K562 (cell line): ENCODE data around the gene NLK. TPM values are rescaled to one million over a fixed set of nuclear protein-coding genes. Genes with fewer than 3 reads are reported as not detected.
A peak's percentile ranks its signal among the peaks of the same experiment; 100 is the strongest.

Source experiments
- ATAC-seq: fragments of 200-7000 bp; cut with Tn5 transposase; 3 replicates; pipeline ENCODE4 v1.9.1; 2020; ENCODE audit warnings: moderate library complexity
- BruUV-seq: library from RNA; stranded (reverse); fragments of 400-500 nt; replicated peaks from 2 replicates; lab custom pipeline; 2021; lab: Mats Ljungman, UMichigan
- CTCF ChIA-PET: fragments of 300-600 bp; formaldehyde crosslinking; extraction: SDS; loops from one replicate; lab custom pipeline; 2021; ENCODE audit warnings: low intra/inter-chr PET ratio; lab: Yijun Ruan, JAX
- POLR2A ChIA-PET: fragments of 300-600, 350-650 bp; sonication (Branson Sonifier 250); formaldehyde crosslinking; extraction: SDS; loops from one replicate; lab custom pipeline; 2021; ENCODE audit warnings: antibody characterized with exemption, inconsistent platforms; lab: Yijun Ruan, JAX
- DNase-seq, 4 experiments: peaks; one replicate each; pipeline versions ENCODE4 v3.0.0 to v3.0.0-alpha.2; 2011 to 2018; ENCODE audit warnings: low spot score in 3 of 4, mixed read lengths in 3 of 4; ENCODE audit errors: extremely low read depth in 1 of 4
- FAIRE-seq: peaks from 2 replicates; lab custom pipeline; 2011; peaks lifted over from hg19 to GRCh38; lab: Jason Lieb, UNC
- H2AFZ ChIP-seq: 2 replicates; pipeline ENCODE4 v1.6.0; 2011; ENCODE audit warnings: low read depth, low read length, control low read depth, inconsistent platforms
- H3K27ac ChIP-seq: fragments of 200-600 bp; 3 replicates; pipeline ENCODE4 v1.8.0; 2011; ENCODE audit warnings: low read depth, mild to moderate bottlenecking, control low read depth, inconsistent platforms, low read length, moderate library complexity, mixed read lengths; ENCODE audit errors: extremely low read depth
- H3K27me3 ChIP-seq, 2 experiments: fragments of 300-600 bp in 1 of 2; 2 replicates in 1 of 2; 3 replicates in 1 of 2; pipeline versions ENCODE4 v1.6.0 to v1.8.0; 2011; ENCODE audit warnings: inconsistent platforms in 2 of 2, low read length in 2 of 2, mild to moderate bottlenecking in 1 of 2, mixed read lengths in 1 of 2, moderate library complexity in 1 of 2; ENCODE audit not compliant: control insufficient read depth in 2 of 2, insufficient read depth in 2 of 2
- H3K36me3 ChIP-seq: fragments of 300-600 bp; 3 replicates; pipeline ENCODE4 v1.8.0; 2011; ENCODE audit warnings: mild to moderate bottlenecking, low read length, inconsistent platforms; ENCODE audit not compliant: control insufficient read depth, insufficient read depth
- H3K4me1 ChIP-seq, 2 experiments: fragments of 200-600 bp in 1 of 2; replicated peaks in 1 of 2; 2 replicates in 1 of 2; 3 replicates in 1 of 2; pipeline versions ENCODE4 v1.5.1 to v1.8.0; 2011; ENCODE audit warnings: inconsistent platforms in 2 of 2, low read length in 2 of 2, mild to moderate bottlenecking in 1 of 2, mixed read lengths in 1 of 2, moderate library complexity in 1 of 2; ENCODE audit not compliant: control insufficient read depth in 2 of 2, insufficient read depth in 2 of 2
- H3K4me2 ChIP-seq: 2 replicates; pipeline ENCODE4 v1.6.1; 2011; ENCODE audit warnings: low read length, control low read depth, inconsistent platforms, mixed read lengths; ENCODE audit not compliant: insufficient read depth
- H3K4me3 ChIP-seq: fragments of 200-600 bp; sonication (generic), shearing (Covaris generic); 2 replicates; pipeline ENCODE4 v1.5.1; 2016; ENCODE audit warnings: control low read depth, inconsistent platforms
- H3K79me2 ChIP-seq: fragments of 200-600 bp; 3 replicates; pipeline ENCODE4 v1.8.0; 2011; ENCODE audit warnings: low read length, inconsistent platforms; ENCODE audit not compliant: control insufficient read depth, insufficient read depth
- H3K9ac ChIP-seq, 2 experiments: 2 replicates each; pipeline versions ENCODE4 v1.6.0 to v1.6.1; 2011; ENCODE audit warnings: low read depth in 2 of 2, low read length in 2 of 2, control low read depth in 1 of 2, inconsistent platforms in 1 of 2, mild to moderate bottlenecking in 1 of 2, mixed read lengths in 1 of 2; ENCODE audit not compliant: insufficient read depth in 1 of 2
- H3K9me1 ChIP-seq: one replicate; pipeline ENCODE4 v1.6.0; 2011; ENCODE audit warnings: inconsistent platforms, mild to moderate bottlenecking, low read length, moderate library complexity; ENCODE audit not compliant: control insufficient read depth, insufficient read depth
- H3K9me3 ChIP-seq: replicated peaks from 2 replicates; pipeline ENCODE4 v1.5.1; 2011; ENCODE audit warnings: low read depth, low read length, inconsistent platforms; ENCODE audit not compliant: control insufficient read depth, insufficient read depth
- H4K20me1 ChIP-seq: replicated peaks from 2 replicates; pipeline ENCODE4 v1.6.1; 2011; ENCODE audit warnings: low read length, inconsistent platforms, mixed read lengths; ENCODE audit not compliant: control insufficient read depth, insufficient read depth
- CCNT2 ChIP-seq: IDR thresholded peaks from 2 replicates; pipeline ENCODE4 v1.6.1; 2011; ENCODE audit warnings: borderline replicate concordance, low read depth, mild to moderate bottlenecking, moderate library complexity, mixed read lengths, low read length; ENCODE audit not compliant: insufficient read length; ENCODE audit errors: extremely low read depth
- CREB5 ChIP-seq: fragments of 250-450 bp; sonication (Bioruptor Pico); IDR thresholded peaks from 2 replicates; pipeline ENCODE4 v1.5.0; 2020; ENCODE audit warnings: mild to moderate bottlenecking
- E2F8 ChIP-seq: fragments of 450-650 bp; IDR thresholded peaks from 2 replicates; pipeline ENCODE4 v1.7.1; 2018; ENCODE audit warnings: mild to moderate bottlenecking, low read depth; ENCODE audit not compliant: partially characterized antibody
- ETS1 ChIP-seq: conservative IDR thresholded peaks from 2 replicates; pipeline ENCODE4 v1.6.1; 2011; ENCODE audit warnings: low read depth, mild to moderate bottlenecking, low read length; ENCODE audit not compliant: control insufficient read depth
- NR4A1 ChIP-seq, 2 experiments: fragments of 250-450 bp in 1 of 2; fragments of 450-650 bp in 1 of 2; sonication (Bioruptor Pico) in 1 of 2; IDR thresholded peaks; 2 replicates each; pipeline versions ENCODE4 v1.4.0 to v1.6.1; 2016 to 2020; ENCODE audit warnings: mild to moderate bottlenecking in 2 of 2, missing compliant biosample characterization in 1 of 2, missing genetic modification characterization in 1 of 2, moderate library complexity in 1 of 2
- PCBP1 ChIP-seq: fragments of 200-400 bp; formaldehyde crosslinking; IDR thresholded peaks from 2 replicates; pipeline ENCODE4 v1.6.1; 2018; ENCODE audit warnings: mild to moderate bottlenecking, low read depth, low read length; ENCODE audit not compliant: poor library complexity, severe bottlenecking
- ZBTB34 ChIP-seq: fragments of 250-450 bp; sonication (Bioruptor Pico); IDR thresholded peaks from 2 replicates; pipeline ENCODE4 v1.8.0; 2021; ENCODE audit warnings: mild to moderate bottlenecking, moderate library complexity
- ZNF24 ChIP-seq: fragments of 450-650 bp; IDR thresholded peaks from 2 replicates; pipeline ENCODE4 v1.6.1; 2016
- ZNF639 ChIP-seq, 2 experiments: fragments of 200-800 bp in 1 of 2; sonication (Bioruptor generic) in 1 of 2; sonication (generic) in 1 of 2; formaldehyde crosslinking in 1 of 2; IDR thresholded peaks in 1 of 2; conservative IDR thresholded peaks in 1 of 2; 2 replicates each; pipeline versions ENCODE4 v1.5.0 to v1.6.1; 2016 to 2020; ENCODE audit warnings: missing compliant biosample characterization in 1 of 2, missing genetic modification characterization in 1 of 2, missing genetic modification reagents in 1 of 2
- WGBS: fragments of 100-300 bp; shearing (Covaris generic); methylation state at CpG from one replicate; pipeline ENCODE4 v1.1.6; 2016; ENCODE audit warnings: low coverage, mixed read lengths; ENCODE audit not compliant: insufficient coverage; ENCODE audit errors: missing lambda C conversion rate; 5-methylcytosine and 5-hydroxymethylcytosine counted together
- in situ Hi-C: fragments of 300-500 bp; cut with MboI; formaldehyde crosslinking; loops from 4 replicates; pipeline ENCODE4 v1.15.0; 2018; ENCODE audit warnings: inconsistent platforms, mixed read lengths
- intact Hi-C: fragments of 100-400 bp; cut with micrococcal nuclease; formaldehyde crosslinking; loops from 2 replicates; pipeline ENCODE4 v1.14.2; 2022
- polyA plus RNA-seq, 8 experiments: library from polyadenylated mRNA; depleted of rRNA in 4 of 8; stranded (reverse) in 5 of 8; unstranded in 3 of 8; fragments of >200 nt; fragmentation: Nextera tagmentation in 2 of 8; fragmentation: Illumina TruSeq in 1 of 8; extraction: Ambion mirVana in 2 of 8; extraction: Trizol in 1 of 8; gene quantifications; 2 replicates each; pipeline versions ENCODE4 v1.2.1 to v1.2.3, GENCODE V29; 2011 to 2014; ENCODE audit warnings: inconsistent platforms in 1 of 8, missing spikeins in 1 of 8
- total RNA-seq, 7 experiments: library from RNA; depleted of rRNA in 6 of 7; stranded (reverse); fragments of >200 nt in 6 of 7; fragmentation: Illumina TruSeq in 2 of 7; extraction: Trizol in 2 of 7; gene quantifications; 2 replicates each; pipeline versions ENCODE4 v1.2.1 to v1.2.3, GENCODE V29; 2011 to 2021; ENCODE audit warnings: low replicate concordance in 1 of 7

NLK gene
- total and polyA plus RNA-seq, 9 of the 15 experiments (the other 6 are each of a cell fraction or from before 2014, with no cell fraction given) = 10.9 to 59.6 (median 26.7) TPM

- peak overlapping the region; percentile 69 to 95 for H3K9ac ChIP-seq
- POLR2A ChIA-PET = interaction anchor here (0.7 to 2.7 kb wide), 14 partner anchors 8 to 951 kb away, joined by 3 to 15 read pairs (median 4); no protein-coding TSS in a partner anchor
- peaks cover 6% of the 10 kb centered on the region; the same call in 1 of the 2 replicates for H4K20me1 ChIP-seq
- DNase-seq = no peak
- CTCF ChIA-PET = no interaction called here
- peaks cover 16 to 25% of the 10 kb centered on the region in 2 experiments; a peak in 4 of 5 replicates for H3K4me1 ChIP-seq
- ATAC-seq = peak; percentile 23
- peak overlapping the region; percentile 47; the same call in 2 of the 3 replicates for H3K27ac ChIP-seq
- H2AFZ ChIP-seq = peak overlapping the region; percentile 37
- H3K9me1 ChIP-seq = no peaks in the 10 kb centered on the region
- no peak for FAIRE-seq
- H3K27me3 ChIP-seq = no peaks in the 10 kb centered on the region
- intact Hi-C loops (loop anchor here (2.0 to 10.0 kb wide), 2 partner anchors 55 to 133 kb away; no protein-coding TSS in a partner anchor), in situ Hi-C loops (no loop called here)
- no TSS peak for BruUV-seq
- 2% methylated on average over 8 of the region's 34 CpGs for WGBS
- no peaks in the 10 kb centered on the region for H3K9me3 ChIP-seq
- peak overlapping the region; percentile 78 for H3K4me2 ChIP-seq
- H3K4me3 ChIP-seq = peak overlapping the region; percentile 64
- peaks cover 52% of the 10 kb centered on the region for H3K79me2 ChIP-seq
- H3K36me3 ChIP-seq = peaks cover 27% of the 10 kb centered on the region
- TF ChIP-seq E2F8 = no peak
- peak; percentile 31; the same call in 1 of the 2 replicates for TF ChIP-seq ETS1
- TF ChIP-seq NR4A1 (CRISPR knock-in tag; IDR thresholded peaks at IDR 0.05) = no peak
- TF ChIP-seq NR4A1 (tag; IDR thresholded peaks at IDR 0.05) = no peak
- TF ChIP-seq CCNT2 = peak; percentile 3
- TF ChIP-seq CREB5 (CRISPR knock-in tag) = no peak
- TF ChIP-seq ZNF639 (CRISPR knock-in tag; conservative IDR thresholded peaks at IDR 0.05 in 1 of 2, IDR thresholded peaks at IDR 0.05 in 1 of 2) = peak in 1 of 2 experiments; percentile 76; a peak in 2 of 4 replicates
- peak; percentile 68 for TF ChIP-seq PCBP1
- 0 out of 2 replicates have a peak, but pooled peaks have one; percentile 31 for TF ChIP-seq ZNF24
- no peak for TF ChIP-seq ZBTB34 (CRISPR knock-in tag)
Measured at GRCh38 chr17:28041844-28042656, 427 bp upstream of the NLK start.
